GM21717 (cell line): ENCODE data around the gene PITX1.
A peak's percentile ranks its signal among the peaks of the same experiment; 100 is the strongest.

Source experiments
- ATAC-seq: cut with Tn5 transposase; IDR thresholded peaks from one replicate; pipeline ENCODE4 v1.9.1; 2021; ENCODE audit warnings: mild to moderate bottlenecking, moderate library complexity; ENCODE audit not compliant: unreplicated experiment

The PITX1 gene

GRCh38 chr5:135062216-135063055 lies 28.4 kb upstream of the PITX1 start:
- ATAC-seq = no peak

GRCh38 chr5:135061001-135061400 lies 27.0 kb upstream of the PITX1 start:
- no peak for ATAC-seq

GRCh38 chr5:135060021-135060420 lies 26.0 kb upstream of the PITX1 start:
- no peak for ATAC-seq

GRCh38 chr5:135059000-135059923 lies 25.2 kb upstream of the PITX1 start:
- no peak for ATAC-seq

GRCh38 chr5:135058331-135058732 lies 24.3 kb upstream of the PITX1 start:
- ATAC-seq = no peak

GRCh38 chr5:135057233-135057632 lies 23.2 kb upstream of the PITX1 start:
- ATAC-seq = no peak

GRCh38 chr5:135056316-135057030 lies 22.4 kb upstream of the PITX1 start:
- no peak for ATAC-seq

GRCh38 chr5:135055396-135055795 lies 21.4 kb upstream of the PITX1 start:
- no peak for ATAC-seq

- no peak for ATAC-seq
Measured at GRCh38 chr5:135054546-135054945, 20.5 kb upstream of the PITX1 start.

GRCh38 chr5:135053989-135054388 lies 20.0 kb upstream of the PITX1 start:
- no peak for ATAC-seq

GRCh38 chr5:135053278-135053677 lies 19.2 kb upstream of the PITX1 start:
- peak; percentile 88 for ATAC-seq

- ATAC-seq = no peak
Measured at GRCh38 chr5:135052511-135053145, 18.6 kb upstream of the PITX1 start.

GRCh38 chr5:135051872-135052271 lies 17.8 kb upstream of the PITX1 start:
- no peak for ATAC-seq

GRCh38 chr5:135051399-135051798 lies 17.4 kb upstream of the PITX1 start:
- no peak for ATAC-seq

GRCh38 chr5:135050244-135050767 lies 16.3 kb upstream of the PITX1 start:
- no peak for ATAC-seq

- ATAC-seq = no peak
Measured at GRCh38 chr5:135048930-135049329, 14.9 kb upstream of the PITX1 start.

- ATAC-seq = no peak
Measured at GRCh38 chr5:135048286-135048685, 14.3 kb upstream of the PITX1 start.

- ATAC-seq = no peak
Measured at GRCh38 chr5:135047347-135047695, 13.3 kb upstream of the PITX1 start.

- no peak for ATAC-seq
Measured at GRCh38 chr5:135046661-135047346, 12.8 kb upstream of the PITX1 start.

GRCh38 chr5:135045488-135045887 lies 11.5 kb upstream of the PITX1 start:
- ATAC-seq = no peak
